ENCODE results near the gene MED14. TPM values are rescaled to one million over a fixed set of nuclear protein-coding genes. Genes with fewer than 3 reads are reported as not detected.
A peak's percentile ranks its signal among the peaks of the same experiment; 100 is the strongest.

Gene MED14
- total and polyA plus RNA-seq, 2 of the 4 experiments (the other 2 are of a cell fraction), result 17.6 to 25.9 TPM

DNA sequence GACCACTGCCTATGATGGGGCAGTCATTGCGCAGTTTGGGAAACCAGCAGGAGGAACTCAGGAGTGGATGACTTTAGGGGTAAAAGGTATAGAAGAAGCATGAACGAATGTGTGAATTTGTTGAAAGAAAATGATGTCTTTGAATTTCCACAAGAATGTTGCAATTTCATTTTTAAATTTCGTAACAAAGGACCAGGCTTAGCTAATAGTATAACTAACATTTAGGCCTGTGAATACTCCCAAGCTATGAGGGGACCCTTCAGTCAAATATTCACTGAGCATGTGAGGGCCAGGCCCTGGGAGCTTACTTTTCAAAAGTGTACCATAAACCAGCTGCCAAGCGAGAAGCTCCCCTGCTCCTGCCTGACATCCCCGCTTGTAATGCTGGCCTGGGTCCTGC is 106.8 kb downstream of the MED14 start:
- no peak overlapping the region for H3K9ac ChIP-seq (ENCODE audit: low read depth, low read length)
- H3K27ac ChIP-seq (ENCODE audit: insufficient read depth, low read length), result no peak overlapping the region
- BruUV-seq (replicated peaks), result no TSS peak
- no peak overlapping the region for H3K4ac ChIP-seq (ENCODE audit: low read depth, low read length)
- H4K8ac ChIP-seq (ENCODE audit: low read depth in 2 of 2, low read length in 2 of 2), result no peak overlapping the region
- no peak overlapping the region for H2BK120ac ChIP-seq (ENCODE audit: low read depth, low read length)
- no peak overlapping the region for H3K23ac ChIP-seq (ENCODE audit: low read depth, low read length)
- POLR2A ChIA-PET (ENCODE audit: unreplicated experiment), result no interaction called here
- in situ Hi-C loops (cut with MboI; ENCODE audit: low sequenced_read_pairs) (no loop called here), intact Hi-C loops (cut with micrococcal nuclease) (no loop called here), dilution Hi-C loops (cut with HindIII; ENCODE audit: low sequenced_read_pairs, unreplicated experiment) (no loop called here)
- peaks cover 24% of the 10 kb centered on the region for H3K36me3 ChIP-seq (ENCODE audit: control insufficient read depth, insufficient read depth, low read length)
- peaks cover 8% of the 10 kb centered on the region; the same call in 1 of the 2 replicates for H3K27me3 ChIP-seq (ENCODE audit: control insufficient read depth, insufficient read depth, low read length)
- H4K20me1 ChIP-seq (ENCODE audit: insufficient read depth, low read length), result no peaks in the 10 kb centered on the region
- H2BK20ac ChIP-seq (ENCODE audit: low read depth, low read length), result no peak overlapping the region
- H2AK5ac ChIP-seq (ENCODE audit: low read depth, low read length), result no peak overlapping the region
- no peak overlapping the region for H3K4me2 ChIP-seq (ENCODE audit: low read depth, low read length)
- H2BK5ac ChIP-seq (ENCODE audit: low read depth, low read length, poor library complexity, severe bottlenecking), result no peak overlapping the region
- H3K9me1 ChIP-seq (ENCODE audit: insufficient read depth, low read length), result no peaks in the 10 kb centered on the region
- DNase-seq (no peak), ATAC-seq (ENCODE audit: low read depth) (no peak)
- no peak overlapping the region for H2AFZ ChIP-seq (replicated peaks; ENCODE audit: low read length, poor library complexity)
- no peak overlapping the region for H2BK15ac ChIP-seq (ENCODE audit: low read depth, low read length)
- peaks cover under 1% of the 10 kb centered on the region; the same call in 1 of the 2 replicates for H3K9me3 ChIP-seq (ENCODE audit: control insufficient read depth, insufficient read depth, low read length)
- H3K14ac ChIP-seq (replicated peaks; ENCODE audit: low read depth, low read length), result no peak overlapping the region
- CTCF ChIA-PET, result interaction anchor here (1.0 kb wide), 2 partner anchors 12 to 85 kb away, joined by 3 read pairs; no protein-coding TSS in a partner anchor
- peaks cover 2% of the 10 kb centered on the region; the same call in 1 of the 2 replicates for H3K4me1 ChIP-seq (ENCODE audit: control insufficient read depth, insufficient read depth, low read length)
- no peak overlapping the region for H3K4me3 ChIP-seq (ENCODE audit: insufficient read depth, low read depth, low read length)
- TF ChIP-seq RCOR1 (IDR thresholded peaks at IDR 0.05; ENCODE audit: insufficient replicate concordance, low read length), result no peak
- TF ChIP-seq CEBPB (IDR thresholded peaks at IDR 0.05; ENCODE audit: low read depth, low read length), result peak; percentile 49; the same call in 1 of the 2 replicates
- no peak overlapping the region for H2AK9ac ChIP-seq (replicated peaks; ENCODE audit: low read depth, low read length, poor library complexity)
- H3K18ac ChIP-seq (ENCODE audit: low read depth, low read length), result no peak overlapping the region
- H3K79me1 ChIP-seq (ENCODE audit: low read depth in 1 of 2, low read length in 2 of 2), result no peaks in the 10 kb centered on the region
- H4K91ac ChIP-seq (ENCODE audit: insufficient read depth, low read depth, low read length), result no peak overlapping the region
- WGBS, 2 experiments (ENCODE audit: extremely low coverage in 2 of 2, insufficient read length in 1 of 2), result 82% methylated on average over 2 of the region's 5 CpGs; no CpG with 5 or more reads in 1 of the 2 experiments
- no peak overlapping the region for H4K5ac ChIP-seq (ENCODE audit: low read depth, low read length)
- no peak overlapping the region for H3K56ac ChIP-seq (ENCODE audit: extremely low read depth, insufficient read depth, low read length)

Data from IMR-90 (cell line).